HepG2 (cell line): Measurements from ENCODE around the gene OR1F1. TPM values are rescaled to one million over a fixed set of nuclear protein-coding genes. Genes with fewer than 3 reads are reported as not detected.

ENCODE experiments used
- ATF3 ChIP-seq: sonication (generic); formaldehyde crosslinking; IDR thresholded peaks from 2 replicates; pipeline ENCODE4 v1.4.0; 2020; ENCODE audit warnings: missing genetic modification reagents
- BHLHE40 ChIP-seq: IDR thresholded peaks from 2 replicates; pipeline ENCODE4 v1.6.1; 2011; ENCODE audit warnings: low read length, improper control_type of control experiment
- CBX2 ChIP-seq, 2 experiments: fragments of 200-600 bp in 1 of 2; sonication (generic); formaldehyde crosslinking in 1 of 2; IDR thresholded peaks; 2 replicates each; pipeline versions ENCODE4 v1.7.0 to v1.8.1; 2018 to 2022; ENCODE audit warnings: low read depth in 2 of 2, low read length in 1 of 2, mild to moderate bottlenecking in 1 of 2, missing genetic modification reagents in 1 of 2
- CREB1 ChIP-seq, 2 experiments: fragments of 450-650 bp in 1 of 2; IDR thresholded peaks; 2 replicates each; pipeline ENCODE4 v1.6.1; 2016 to 2017; ENCODE audit warnings: control low read depth in 1 of 2, mild to moderate bottlenecking in 1 of 2, missing compliant biosample characterization in 1 of 2, missing genetic modification characterization in 1 of 2
- DRAP1 ChIP-seq: IDR thresholded peaks from 2 replicates; pipeline ENCODE4 v1.6.1; 2016; ENCODE audit warnings: missing genetic modification reagents, missing compliant biosample characterization
- GABPB1 ChIP-seq: IDR thresholded peaks from 2 replicates; pipeline ENCODE4 v1.6.1; 2016; ENCODE audit warnings: mild to moderate bottlenecking, missing genetic modification reagents, moderate library complexity, missing compliant biosample characterization
- ISL2 ChIP-seq: sonication (generic); formaldehyde crosslinking; IDR thresholded peaks from 2 replicates; pipeline ENCODE4 v1.5.0; 2020; ENCODE audit warnings: missing genetic modification reagents
- LRRFIP1 ChIP-seq: sonication (generic); formaldehyde crosslinking; conservative IDR thresholded peaks from 2 replicates; pipeline ENCODE4 v1.4.0; 2020; ENCODE audit warnings: missing genetic modification reagents
- RFX5 ChIP-seq: IDR thresholded peaks from 2 replicates; pipeline ENCODE4 v1.6.1; 2011; ENCODE audit warnings: low read depth, low read length, improper control_type of control experiment
- SETDB1 ChIP-seq: sonication (generic); formaldehyde crosslinking; IDR thresholded peaks from 2 replicates; pipeline ENCODE4 v1.5.1; 2020; ENCODE audit warnings: missing genetic modification reagents, mild to moderate bottlenecking, borderline replicate concordance
- SNRNP70 ChIP-seq: fragments of 200-400 bp; formaldehyde crosslinking; IDR thresholded peaks from 2 replicates; pipeline ENCODE4 v1.6.1; 2017; ENCODE audit warnings: mild to moderate bottlenecking, low read depth, low read length, moderate library complexity
- ZFP91 ChIP-seq: sonication (generic); formaldehyde crosslinking; IDR thresholded peaks from 2 replicates; pipeline ENCODE4 v1.9.0; 2022; ENCODE audit warnings: missing genetic modification reagents, mild to moderate bottlenecking, borderline replicate concordance
- ZKSCAN5 ChIP-seq: sonication (generic); formaldehyde crosslinking; IDR thresholded peaks from 2 replicates; pipeline ENCODE4 v1.5.1; 2020; ENCODE audit warnings: mild to moderate bottlenecking, missing genetic modification reagents
- ZMYM2 ChIP-seq: sonication (generic); formaldehyde crosslinking; IDR thresholded peaks from 2 replicates; pipeline ENCODE4 v1.8.0; 2022; ENCODE audit warnings: mild to moderate bottlenecking, missing genetic modification reagents
- ZNF350 ChIP-seq: sonication (generic); formaldehyde crosslinking; IDR thresholded peaks from 2 replicates; pipeline ENCODE4 v1.4.0; 2020; ENCODE audit warnings: mild to moderate bottlenecking, low read depth, missing genetic modification reagents, borderline replicate concordance
- ZNF710 ChIP-seq: sonication (generic); formaldehyde crosslinking; IDR thresholded peaks from 2 replicates; pipeline ENCODE4 v1.5.0; 2020; ENCODE audit warnings: mild to moderate bottlenecking, missing genetic modification reagents, borderline replicate concordance
- ZNF761 ChIP-seq: sonication (generic); formaldehyde crosslinking; conservative IDR thresholded peaks from 2 replicates; pipeline ENCODE4 v1.4.0; 2020; ENCODE audit warnings: mild to moderate bottlenecking, missing genetic modification reagents
- ZNF770 ChIP-seq: sonication (generic); formaldehyde crosslinking; IDR thresholded peaks from 2 replicates; pipeline ENCODE4 v1.5.0; 2020; ENCODE audit warnings: mild to moderate bottlenecking, missing genetic modification reagents
- ZNF792 ChIP-seq: IDR thresholded peaks from 2 replicates; pipeline ENCODE4 v1.6.1; 2016
- polyA plus RNA-seq, 8 experiments: library from polyadenylated mRNA; depleted of rRNA in 3 of 8; stranded (reverse) in 7 of 8; unstranded in 1 of 8; fragments of >200 nt; fragmentation: Illumina TruSeq in 4 of 8; extraction: Trizol in 4 of 8; gene quantifications; 2 replicates each; pipeline versions ENCODE4 v1.2.1 to v1.2.3, GENCODE V29; 2011 to 2016; ENCODE audit warnings: low read depth in 4 of 8, missing spikeins in 1 of 8, mixed read lengths in 1 of 8; ENCODE audit not compliant: insufficient read depth in 1 of 8
- total RNA-seq, 5 experiments: library from RNA; depleted of rRNA; stranded (reverse); fragments of >200 nt; fragmentation: Illumina TruSeq; extraction: Trizol; gene quantifications; 2 replicates each; pipeline ENCODE4 v1.2.3, GENCODE V29; 2016; ENCODE audit warnings: low read depth in 1 of 5

OR1F1 gene
- total and polyA plus RNA-seq, 2 of the 13 experiments (the other 11 are each of a cell fraction or from before 2014, with no cell fraction given), result 0.90 TPM; not detected in 1

GRCh38 chr16:3187798-3188674, at the start of gene OR1F1 (continued):
- TF ChIP-seq RFX5 (no peak), ZNF770 (CRISPR knock-in tag) (no peak), GABPB1 (peak; percentile 21; the same call in 1 of the 2 replicates), ZNF710 (CRISPR knock-in tag) (peak; percentile 71; the same call in 1 of the 2 replicates), ATF3 (CRISPR knock-in tag) (no peak), ZKSCAN5 (no peak), ZNF350 (CRISPR knock-in tag) (peak; percentile 36; the same call in 1 of the 2 replicates), ZMYM2 (CRISPR knock-in tag) (peak; percentile 63; the same call in 1 of the 2 replicates), ZNF761 (CRISPR knock-in tag) (no peak), BHLHE40 (no peak), ZNF792 (no peak), CBX2 (IDR thresholded peaks at IDR 0.05; ENCODE audit: low read depth, low read length) (no peak), CBX2 (CRISPR knock-in tag; IDR thresholded peaks at IDR 0.05; ENCODE audit: low read depth) (no peak), CREB1 (IDR thresholded peaks at IDR 0.05) (no peak), CREB1 (CRISPR knock-in tag; IDR thresholded peaks at IDR 0.05) (peak; percentile 64; the same call in 1 of the 2 replicates), DRAP1 (CRISPR knock-in tag) (no peak), SNRNP70 (no peak), ISL2 (CRISPR knock-in tag) (no peak), LRRFIP1 (no peak), ZFP91 (CRISPR knock-in tag) (no peak), SETDB1 (CRISPR knock-in tag) (no peak)
